GM12878 (cell line): ENCODE data around the gene EMX1. TPM values are rescaled to one million over a fixed set of nuclear protein-coding genes. Genes with fewer than 3 reads are reported as not detected.

ENCODE experiments used
- ATAC-seq: fragments of 200-7000 bp; cut with Tn5 transposase; 3 replicates; pipeline ENCODE4 v1.9.1; 2020; ENCODE audit warnings: mild to moderate bottlenecking, moderate library complexity
- BruUV-seq: library from RNA; stranded (reverse); fragments of 400-500 nt; replicated peaks from 2 replicates; lab custom pipeline; 2021; lab: Mats Ljungman, UMichigan
- CTCF ChIA-PET: fragments of 300-600 bp; sonication (Branson Sonifier 250); formaldehyde crosslinking; extraction: SDS; loops from one replicate; lab custom pipeline; 2021; ENCODE audit warnings: inconsistent platforms; lab: Yijun Ruan, JAX
- POLR2A ChIA-PET: fragments of 350-600 bp; formaldehyde crosslinking; extraction: SDS; loops from one replicate; lab custom pipeline; 2021; ENCODE audit warnings: inconsistent platforms; lab: Charles Lee
- RAD21 ChIA-PET: fragments of 300-600 bp; sonication (Branson Sonifier 250); formaldehyde crosslinking; loops from one replicate; lab custom pipeline; 2023; ENCODE audit warnings: antibody characterized with exemption; ENCODE audit not compliant: unreplicated experiment; lab: Charles Lee
- SMC1A ChIA-PET: fragments of 300-600 bp; sonication (Branson Sonifier 250); formaldehyde crosslinking; loops from one replicate; lab custom pipeline; 2023; ENCODE audit not compliant: unreplicated experiment, uncharacterized antibody; lab: Charles Lee
- DNase-seq: peaks from one replicate; pipeline ENCODE4 v3.0.0-alpha.2; 2011; ENCODE audit warnings: low read depth, low spot score
- FAIRE-seq: peaks from 3 replicates; lab custom pipeline; 2011; peaks lifted over from hg19 to GRCh38; lab: Jason Lieb, UNC
- H2AFZ ChIP-seq: 2 replicates; pipeline ENCODE4 v1.6.0; 2011; ENCODE audit warnings: low read depth, low read length, control low read depth; ENCODE audit not compliant: control insufficient read depth
- H3K27ac ChIP-seq: 2 replicates; pipeline ENCODE4 v1.5.1; 2011; ENCODE audit warnings: control low read depth; ENCODE audit not compliant: control insufficient read depth, insufficient read depth
- H3K27me3 ChIP-seq, 2 experiments: replicated peaks in 1 of 2; 2 replicates each; pipeline versions ENCODE4 v1.6.0 to v1.6.1; 2011; ENCODE audit warnings: low read length in 1 of 2; ENCODE audit not compliant: control insufficient read depth in 2 of 2, insufficient read depth in 2 of 2
- H3K36me3 ChIP-seq, 2 experiments: 2 replicates each; pipeline ENCODE4 v1.5.1; 2011; ENCODE audit warnings: low read length in 1 of 2; ENCODE audit not compliant: control insufficient read depth in 2 of 2, insufficient read depth in 2 of 2
- H3K4me1 ChIP-seq: 2 replicates; pipeline ENCODE4 v1.6.1; 2011; ENCODE audit warnings: mild to moderate bottlenecking, low read length, moderate library complexity, mixed read lengths; ENCODE audit not compliant: control insufficient read depth, insufficient read depth
- H3K4me2 ChIP-seq: 2 replicates; pipeline ENCODE4 v1.6.0; 2011; ENCODE audit warnings: control low read depth; ENCODE audit not compliant: control insufficient read depth, insufficient read depth
- H3K4me3 ChIP-seq: fragments of 200-600 bp; sonication (generic); 2 replicates; pipeline ENCODE4 v1.5.1; 2016
- H3K79me2 ChIP-seq: 2 replicates; pipeline ENCODE4 v1.6.0; 2011; ENCODE audit warnings: low read length; ENCODE audit not compliant: control insufficient read depth, insufficient read depth
- H3K9ac ChIP-seq: 2 replicates; pipeline ENCODE4 v1.8.0; 2011; ENCODE audit warnings: low read length, control low read depth, mixed read lengths; ENCODE audit not compliant: control insufficient read depth, insufficient read depth
- H3K9me3 ChIP-seq: replicated peaks from 3 replicates; pipeline ENCODE4 v1.5.1; 2011; ENCODE audit warnings: mild to moderate bottlenecking, low read length; ENCODE audit not compliant: control insufficient read depth, insufficient read depth
- H4K20me1 ChIP-seq: 2 replicates; pipeline ENCODE4 v1.6.0; 2011; ENCODE audit not compliant: control insufficient read depth, insufficient read depth
- FOXK2 ChIP-seq: fragments of 450-650 bp; IDR thresholded peaks from 2 replicates; pipeline ENCODE4 v1.6.1; 2017; ENCODE audit warnings: mild to moderate bottlenecking, moderate library complexity
- HDGF ChIP-seq: fragments of 450-650 bp; IDR thresholded peaks from 2 replicates; pipeline ENCODE4 v1.6.1; 2016; ENCODE audit warnings: antibody characterized with exemption
- IRF3 ChIP-seq: fragments of 450-650 bp; IDR thresholded peaks from 2 replicates; pipeline ENCODE4 v1.6.1; 2014; ENCODE audit warnings: mild to moderate bottlenecking
- KDM1A ChIP-seq: fragments of 200-600 bp; sonication (generic); IDR thresholded peaks from 2 replicates; pipeline ENCODE4 v1.6.1; 2016; ENCODE audit warnings: borderline replicate concordance
- MEF2B ChIP-seq: fragments of 450-650 bp; IDR thresholded peaks from 2 replicates; pipeline ENCODE4 v1.6.1; 2018; ENCODE audit warnings: mild to moderate bottlenecking, moderate library complexity; ENCODE audit not compliant: partially characterized antibody, poor library complexity, severe bottlenecking
- PAX5 ChIP-seq: IDR thresholded peaks from 2 replicates; pipeline ENCODE4 v1.6.1; 2011; ENCODE audit warnings: low read depth, low read length, borderline replicate concordance
- PML ChIP-seq: IDR thresholded peaks from 2 replicates; pipeline ENCODE4 v1.6.1; 2012; ENCODE audit warnings: low read length, inconsistent platforms
- RELB ChIP-seq: fragments of 450-650 bp; IDR thresholded peaks from 2 replicates; pipeline ENCODE4 v1.6.1; 2017; ENCODE audit warnings: low read depth, mild to moderate bottlenecking, moderate library complexity
- SMAD5 ChIP-seq: IDR thresholded peaks from 2 replicates; pipeline ENCODE4 v1.6.1; 2016; ENCODE audit warnings: antibody characterized with exemption, low read depth
- ZSCAN29 ChIP-seq: fragments of 450-650 bp; IDR thresholded peaks from 2 replicates; pipeline ENCODE4 v1.6.1; 2017; ENCODE audit warnings: mild to moderate bottlenecking, moderate library complexity
- WGBS: methylation state at CpG from one replicate; pipeline ENCODE4 v1.1.6; 2016; ENCODE audit warnings: low lambda C conversion rate; ENCODE audit not compliant: insufficient replicate concordance, insufficient coverage; ENCODE audit errors: missing lambda C conversion rate; 5-methylcytosine and 5-hydroxymethylcytosine counted together
- in situ Hi-C: fragments of 300-500 bp; cut with MboI; formaldehyde crosslinking; loops from 9 replicates; pipeline ENCODE4 v1.14.3; 2018; ENCODE audit warnings: mixed read lengths
- intact Hi-C: fragments of 100-400 bp; cut with micrococcal nuclease; formaldehyde crosslinking; loops from one replicate; pipeline ENCODE4 v1.14.2; 2022; ENCODE audit not compliant: unreplicated experiment
- polyA plus RNA-seq, 11 experiments: library from polyadenylated mRNA; depleted of rRNA in 4 of 11; unstranded in 6 of 11; stranded (reverse) in 5 of 11; fragments of >200 nt; fragmentation: Nextera tagmentation in 4 of 11; fragmentation: Illumina TruSeq in 1 of 11; extraction: Ambion mirVana in 4 of 11; extraction: Trizol in 1 of 11; gene quantifications; 1 replicate in 1 of 11; 2 replicates in 10 of 11; pipeline versions ENCODE4 v1.2.1 to v1.2.3, GENCODE V29; 2011 to 2016; ENCODE audit warnings: inconsistent platforms in 2 of 11, missing spikeins in 2 of 11, low read depth in 1 of 11
- total RNA-seq, 4 experiments: library from RNA; depleted of rRNA in 3 of 4; stranded (reverse); fragments of >200 nt in 3 of 4; fragmentation: Illumina TruSeq in 1 of 4; extraction: Trizol in 1 of 4; gene quantifications; 2 replicates each; pipeline versions ENCODE4 v1.2.1 to v1.2.3, GENCODE V29; 2013 to 2021
- TF ChIP-seq, protein P1 (sequence below): fragments of 450-650 bp; IDR thresholded peaks from 2 replicates; pipeline ENCODE4 v1.6.1; 2017; ENCODE audit warnings: mild to moderate bottlenecking, moderate library complexity

Gene EMX1
- total and polyA plus RNA-seq, 10 of the 15 experiments (the other 5 are each of a cell fraction or from before 2014, with no cell fraction given), result 0.07 to 5.1 (median 1.2) TPM; not detected in 1

DNA sequence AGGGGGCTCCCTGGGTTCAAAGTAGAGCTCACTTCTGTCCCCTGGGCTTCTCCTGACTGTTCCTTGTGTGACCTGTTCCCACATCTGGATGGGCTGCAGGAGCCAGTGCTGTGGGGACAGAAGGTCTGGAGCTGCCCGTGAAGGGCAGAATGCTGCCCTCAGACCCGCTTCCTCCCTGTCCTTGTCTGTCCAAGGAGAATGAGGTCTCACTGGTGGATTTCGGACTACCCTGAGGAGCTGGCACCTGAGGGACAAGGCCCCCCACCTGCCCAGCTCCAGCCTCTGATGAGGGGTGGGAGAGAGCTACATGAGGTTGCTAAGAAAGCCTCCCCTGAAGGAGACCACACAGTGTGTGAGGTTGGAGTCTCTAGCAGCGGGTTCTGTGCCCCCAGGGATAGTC is 15.5 kb downstream of the EMX1 start:
- Histone ChIP-seq H3K27me3 (peaks cover 0 to 5% of the 10 kb centered on the region in 2 experiments; a peak in 3 of 4 replicates), H3K27ac (no peak overlapping the region), H4K20me1 (no peaks in the 10 kb centered on the region; the same call in 1 of the 2 replicates), H2AFZ (no peak overlapping the region), H3K9ac (no peak overlapping the region), H3K4me1 (no peaks in the 10 kb centered on the region; the same call in 1 of the 2 replicates)
- RAD21 ChIA-PET, result interaction anchor here (3.3 kb wide), 1 partner anchor 39 kb away, joined by 51 read pairs; no protein-coding TSS in a partner anchor
- in situ Hi-C loops, result no loop called here
- TF ChIP-seq, protein P1, sequence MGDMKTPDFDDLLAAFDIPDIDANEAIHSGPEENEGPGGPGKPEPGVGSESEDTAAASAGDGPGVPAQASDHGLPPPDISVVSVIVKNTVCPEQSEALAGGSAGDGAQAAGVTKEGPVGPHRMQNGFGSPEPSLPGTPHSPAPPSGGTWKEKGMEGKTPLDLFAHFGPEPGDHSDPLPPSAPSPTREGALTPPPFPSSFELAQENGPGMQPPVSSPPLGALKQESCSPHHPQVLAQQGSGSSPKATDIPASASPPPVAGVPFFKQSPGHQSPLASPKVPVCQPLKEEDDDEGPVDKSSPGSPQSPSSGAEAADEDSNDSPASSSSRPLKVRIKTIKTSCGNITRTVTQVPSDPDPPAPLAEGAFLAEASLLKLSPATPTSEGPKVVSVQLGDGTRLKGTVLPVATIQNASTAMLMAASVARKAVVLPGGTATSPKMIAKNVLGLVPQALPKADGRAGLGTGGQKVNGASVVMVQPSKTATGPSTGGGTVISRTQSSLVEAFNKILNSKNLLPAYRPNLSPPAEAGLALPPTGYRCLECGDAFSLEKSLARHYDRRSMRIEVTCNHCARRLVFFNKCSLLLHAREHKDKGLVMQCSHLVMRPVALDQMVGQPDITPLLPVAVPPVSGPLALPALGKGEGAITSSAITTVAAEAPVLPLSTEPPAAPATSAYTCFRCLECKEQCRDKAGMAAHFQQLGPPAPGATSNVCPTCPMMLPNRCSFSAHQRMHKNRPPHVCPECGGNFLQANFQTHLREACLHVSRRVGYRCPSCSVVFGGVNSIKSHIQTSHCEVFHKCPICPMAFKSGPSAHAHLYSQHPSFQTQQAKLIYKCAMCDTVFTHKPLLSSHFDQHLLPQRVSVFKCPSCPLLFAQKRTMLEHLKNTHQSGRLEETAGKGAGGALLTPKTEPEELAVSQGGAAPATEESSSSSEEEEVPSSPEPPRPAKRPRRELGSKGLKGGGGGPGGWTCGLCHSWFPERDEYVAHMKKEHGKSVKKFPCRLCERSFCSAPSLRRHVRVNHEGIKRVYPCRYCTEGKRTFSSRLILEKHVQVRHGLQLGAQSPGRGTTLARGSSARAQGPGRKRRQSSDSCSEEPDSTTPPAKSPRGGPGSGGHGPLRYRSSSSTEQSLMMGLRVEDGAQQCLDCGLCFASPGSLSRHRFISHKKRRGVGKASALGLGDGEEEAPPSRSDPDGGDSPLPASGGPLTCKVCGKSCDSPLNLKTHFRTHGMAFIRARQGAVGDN, result no peak
- no peak for TF ChIP-seq FOXK2
- TF ChIP-seq HDGF, result no peak
- TF ChIP-seq ZSCAN29, result no peak
- TF ChIP-seq PML, result no peak
- no peak for TF ChIP-seq PAX5
- TF ChIP-seq KDM1A, result no peak
- no peak for TF ChIP-seq RELB
- no peak for TF ChIP-seq IRF3
- no peak for TF ChIP-seq MEF2B
- TF ChIP-seq SMAD5, result no peak
- TF ChIP-seq, all 136 proteins: peak for 0
- ChIA-PET POLR2A (no interaction called here), CTCF (interaction anchor here (1.0 to 8.0 kb wide), 3 partner anchors 40 to 245 kb away, joined by 3 to 117 read pairs (median 10); partner anchors contain the start of gene SPR), SMC1A (interaction anchor here (0.6 to 4.8 kb wide), 2 partner anchors 40 to 70 kb away, joined by 4 to 39 read pairs; no protein-coding TSS in a partner anchor)
- no peaks in the 10 kb centered on the region for H3K36me3 ChIP-seq
- no peaks in the 10 kb centered on the region for H3K9me3 ChIP-seq
- FAIRE-seq, result no peak
- intact Hi-C loops, result no loop called here
- no peak for DNase-seq
- WGBS, result 13% methylated on average over 4 of the region's 4 CpGs
- BruUV-seq, result no TSS peak
- ATAC-seq, result no peak
- H3K4me3 ChIP-seq, result no peak overlapping the region
- no peak overlapping the region for H3K4me2 ChIP-seq
- H3K79me2 ChIP-seq, result no peaks in the 10 kb centered on the region
